Measurements from ENCODE around the gene GATAD2A.
"Not testable (repeated sequence)": the region's sequence is repeated elsewhere in the genome, so short reads cannot be mapped to it uniquely, and the experiment has no call there.

GATAD2A gene

GRCh38 chr19:19388568-19389555, 16.6 kb upstream of the GATAD2A start:
- no peak for DNase-seq (ENCODE audit: low read depth in 1 of 2, low spot score in 1 of 2)

- not testable (repeated sequence) for DNase-seq (ENCODE audit: low read depth in 1 of 2, low spot score in 1 of 2)
Measured at GRCh38 chr19:19389683-19390082, 15.8 kb upstream of the GATAD2A start.

- not testable (repeated sequence) for DNase-seq (ENCODE audit: low read depth in 1 of 2, low spot score in 1 of 2)
Measured at GRCh38 chr19:19394333-19394732, 11.1 kb upstream of the GATAD2A start.

- DNase-seq (ENCODE audit: low read depth in 1 of 2, low spot score in 1 of 2): no peak
Measured at GRCh38 chr19:19399733-19400433, 5.6 kb upstream of the GATAD2A start.

GRCh38 chr19:19402656-19403372, 2.7 kb upstream of the GATAD2A start:
- DNase-seq (ENCODE audit: low read depth in 1 of 2, low spot score in 1 of 2): no peak

- no peak for DNase-seq (ENCODE audit: low read depth in 1 of 2, low spot score in 1 of 2)
Measured at GRCh38 chr19:19403373-19403901, 2.0 kb upstream of the GATAD2A start.

GRCh38 chr19:19405971-19406877, 749 bp downstream of the GATAD2A start:
- peak in 1 of 2 donors; percentile 46 for DNase-seq (ENCODE audit: low read depth in 1 of 2, low spot score in 1 of 2)

- no peak for DNase-seq (ENCODE audit: low read depth in 1 of 2, low spot score in 1 of 2)
Measured at GRCh38 chr19:19406878-19407632, 1.6 kb downstream of the GATAD2A start.

- no peak for DNase-seq (ENCODE audit: low read depth in 1 of 2, low spot score in 1 of 2)
Measured at GRCh38 chr19:19407633-19407930, 2.1 kb downstream of the GATAD2A start.

- no peak for DNase-seq (ENCODE audit: low read depth in 1 of 2, low spot score in 1 of 2)
Measured at GRCh38 chr19:19409205-19409604, 3.7 kb downstream of the GATAD2A start.

- DNase-seq (ENCODE audit: low read depth in 1 of 2, low spot score in 1 of 2): no peak
Measured at GRCh38 chr19:19409631-19410030, 4.2 kb downstream of the GATAD2A start.

GRCh38 chr19:19410553-19411550, 5.4 kb downstream of the GATAD2A start:
- no peak for DNase-seq (ENCODE audit: low read depth in 1 of 2, low spot score in 1 of 2)

GRCh38 chr19:19416280-19416679, 10.8 kb downstream of the GATAD2A start:
- no peak for DNase-seq (ENCODE audit: low read depth in 1 of 2, low spot score in 1 of 2)

- DNase-seq (ENCODE audit: low read depth in 1 of 2, low spot score in 1 of 2): no peak
Measured at GRCh38 chr19:19417046-19417445, 11.6 kb downstream of the GATAD2A start.

GRCh38 chr19:19417628-19418245, 12.3 kb downstream of the GATAD2A start:
- no peak for DNase-seq (ENCODE audit: low read depth in 1 of 2, low spot score in 1 of 2)

GRCh38 chr19:19418555-19419260, 13.2 kb downstream of the GATAD2A start:
- no peak for DNase-seq (ENCODE audit: low read depth in 1 of 2, low spot score in 1 of 2)

- DNase-seq (ENCODE audit: low read depth in 1 of 2, low spot score in 1 of 2): no peak
Measured at GRCh38 chr19:19420570-19421298, 15.3 kb downstream of the GATAD2A start.
